ENCODE data around the gene EPB41L4A.

DNA sequence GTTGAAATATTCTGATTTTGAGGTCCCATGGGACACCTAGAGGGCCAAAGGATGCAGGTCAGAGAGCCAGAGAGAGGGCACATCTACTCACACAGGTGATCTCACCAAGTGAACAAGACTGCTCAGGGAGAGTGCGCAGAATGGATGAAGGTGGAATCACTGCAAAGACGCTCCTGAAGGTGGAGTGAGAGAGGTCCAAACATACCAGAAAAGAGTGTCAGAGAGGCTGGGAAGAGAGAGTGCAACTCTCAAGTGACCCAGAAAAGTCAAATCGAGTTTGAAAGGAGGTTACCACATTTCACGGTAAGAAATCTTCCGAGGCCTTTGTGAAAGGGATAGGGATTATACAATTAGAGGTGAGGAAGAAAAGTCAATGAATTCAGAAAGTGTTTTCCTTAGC lies 173.4 kb downstream of the EPB41L4A start:
- no peak for TF ChIP-seq EGR1 (IDR thresholded peaks at IDR 0.05)
- TF ChIP-seq YY1 (IDR thresholded peaks at IDR 0.05; ENCODE audit: low read depth), result no peak
- no peak for TF ChIP-seq CREB1 (IDR thresholded peaks at IDR 0.05; ENCODE audit: low read depth)
- TF ChIP-seq, protein P1, sequence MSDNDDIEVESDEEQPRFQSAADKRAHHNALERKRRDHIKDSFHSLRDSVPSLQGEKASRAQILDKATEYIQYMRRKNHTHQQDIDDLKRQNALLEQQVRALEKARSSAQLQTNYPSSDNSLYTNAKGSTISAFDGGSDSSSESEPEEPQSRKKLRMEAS (IDR thresholded peaks at IDR 0.05), result no peak
- no peak for TF ChIP-seq NFIC (IDR thresholded peaks at IDR 0.05)
- no peak for TF ChIP-seq EP300 (IDR thresholded peaks at IDR 0.05; ENCODE audit: borderline replicate concordance)

Data from Ishikawa (cell line).